NCI-H82 treated with DMSO at 0.1 percent for 48 hours (cell line): ENCODE data around the gene USP22.
"Not testable (repeated sequence)": the region's sequence is repeated elsewhere in the genome, so short reads cannot be mapped to it uniquely, and the experiment has no call there.

ENCODE experiments used
- DNase-seq: peaks from one replicate; lab custom pipeline; 2025; ENCODE audit not compliant: unreplicated experiment; lab: John Stamatoyannopoulos, UW

Gene USP22

DNA sequence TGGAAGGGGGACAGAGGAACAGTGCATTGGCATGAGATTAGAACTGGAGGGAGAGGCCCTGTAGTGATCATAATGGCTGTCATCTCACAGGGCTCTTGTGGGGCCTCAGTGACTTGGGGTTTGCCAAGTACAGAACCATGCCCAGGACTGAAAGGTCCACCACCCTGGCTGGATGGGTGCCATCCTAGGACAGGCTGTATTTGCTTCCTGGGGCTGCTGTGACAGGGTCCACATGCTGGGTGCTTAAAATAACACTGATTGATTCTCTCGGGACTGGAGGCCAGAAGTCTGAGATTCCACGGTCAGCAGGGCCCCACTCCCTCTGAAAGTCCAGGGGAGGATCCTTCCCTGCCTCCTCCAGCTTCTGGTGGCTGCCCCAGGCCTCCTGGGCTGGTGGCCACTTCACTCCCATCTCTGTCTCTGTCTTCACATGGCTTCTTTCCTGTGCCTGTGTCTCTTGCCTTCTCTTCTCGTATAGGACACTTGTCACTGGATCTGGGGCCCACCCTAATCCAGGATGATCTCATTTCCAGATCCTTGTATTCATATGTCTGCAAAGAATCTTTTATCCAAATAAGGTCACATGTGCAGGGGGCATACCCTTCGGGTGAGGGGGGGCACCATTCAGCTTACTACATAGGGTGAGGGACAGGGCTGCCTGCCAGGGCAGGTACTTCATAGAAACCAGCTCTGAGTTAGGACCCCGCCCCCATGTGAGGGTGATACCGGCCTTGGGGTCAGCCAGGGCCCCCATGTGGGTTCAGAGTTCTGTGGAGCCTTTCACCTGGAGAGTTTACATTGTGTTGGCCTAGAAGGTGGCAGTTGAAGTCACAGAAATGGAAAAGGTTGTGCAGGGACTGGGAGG is 52.6 kb downstream of the USP22 start:
- DNase-seq, result no peak

DNA sequence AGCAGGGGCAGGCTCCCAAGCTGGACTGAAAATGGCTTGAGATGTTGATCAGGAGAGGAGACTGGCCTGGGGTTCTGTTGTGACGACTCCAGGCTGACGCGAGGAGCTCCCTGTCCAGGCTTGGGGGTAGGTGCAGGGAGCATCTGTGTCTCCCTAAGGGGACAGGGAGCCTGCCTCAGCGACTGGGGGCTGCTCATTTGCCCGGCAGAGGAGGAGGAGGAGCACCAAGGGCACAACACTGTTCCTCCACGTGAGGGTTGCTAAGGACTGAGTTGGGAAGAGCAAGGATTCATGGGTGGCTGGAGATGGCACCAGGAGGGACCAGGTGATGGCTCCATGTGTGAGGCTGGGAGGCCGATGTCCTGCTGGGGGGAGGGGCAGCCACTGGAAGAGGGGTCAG is 53.3 kb downstream of the USP22 start:
- no peak for DNase-seq

DNA sequence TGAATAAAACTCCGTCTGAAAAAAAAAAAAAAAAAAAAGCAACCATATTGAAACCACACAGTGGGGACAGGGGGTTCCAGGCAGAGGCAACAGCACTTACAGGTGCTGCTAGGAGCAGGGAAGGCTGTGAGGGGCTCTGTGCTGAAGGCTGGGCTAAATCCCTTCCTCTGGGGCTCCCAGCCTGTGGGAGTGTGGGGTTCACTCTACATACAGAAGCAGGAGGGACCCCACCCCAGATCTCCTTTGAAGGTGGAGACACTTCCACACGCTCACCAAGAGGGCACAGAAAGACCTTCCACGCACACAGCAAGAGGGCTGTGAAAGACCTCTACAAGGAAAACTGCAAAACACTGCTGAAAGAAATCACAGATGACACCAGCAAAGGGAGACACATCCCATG is 53.9 kb downstream of the USP22 start:
- DNase-seq, result no peak

DNA sequence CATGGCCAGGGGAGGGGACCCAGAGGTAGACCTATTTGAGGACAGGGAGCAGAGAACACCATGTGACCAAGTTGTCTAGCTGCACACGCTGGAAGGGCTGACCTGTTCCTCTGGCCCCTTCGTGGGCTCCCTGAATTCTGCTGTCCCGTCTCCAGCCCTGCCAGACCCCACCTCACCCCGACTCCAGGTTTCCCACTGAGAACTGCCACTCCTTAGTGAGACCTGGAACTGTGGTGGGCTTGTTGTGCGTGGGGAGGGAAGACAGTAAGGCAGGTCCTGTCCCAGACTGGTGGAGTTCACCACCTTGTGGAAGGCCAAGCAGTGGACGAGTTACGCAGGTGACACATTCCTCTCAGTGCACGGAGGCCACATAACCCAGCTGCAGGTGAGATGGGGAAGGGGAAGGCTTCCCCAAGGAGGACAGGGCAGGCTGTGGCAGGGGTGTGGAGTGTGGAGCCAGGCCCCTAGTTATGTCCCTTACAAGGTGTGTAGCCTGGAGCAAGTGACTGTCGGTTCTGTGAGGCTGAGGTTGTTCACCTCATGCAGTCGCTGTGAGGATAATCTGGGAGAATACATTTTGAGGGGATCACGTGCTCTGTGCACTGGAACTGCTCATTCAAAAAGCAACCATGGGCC is 54.7 kb downstream of the USP22 start:
- no peak for DNase-seq

DNA sequence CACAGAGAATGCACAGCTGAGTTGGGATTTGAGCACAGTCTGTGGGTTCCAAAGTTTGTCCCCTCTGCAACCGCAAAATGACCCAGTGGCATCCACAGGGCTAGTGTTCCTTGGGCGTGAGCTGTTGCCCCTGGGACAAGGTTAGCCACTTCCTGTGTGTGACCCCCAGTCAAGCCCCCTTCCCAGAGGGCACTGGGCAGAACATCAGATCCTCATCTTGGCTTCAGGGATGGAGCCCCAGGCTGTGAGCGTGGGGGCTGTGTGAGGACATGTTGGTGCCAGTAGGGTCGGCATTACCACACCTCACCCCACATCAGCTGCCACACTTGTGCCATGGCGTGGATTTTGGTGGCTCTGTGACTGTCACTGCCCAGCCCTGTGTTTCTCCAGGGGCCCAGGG is 55.3 kb downstream of the USP22 start:
- DNase-seq, result no peak

DNA sequence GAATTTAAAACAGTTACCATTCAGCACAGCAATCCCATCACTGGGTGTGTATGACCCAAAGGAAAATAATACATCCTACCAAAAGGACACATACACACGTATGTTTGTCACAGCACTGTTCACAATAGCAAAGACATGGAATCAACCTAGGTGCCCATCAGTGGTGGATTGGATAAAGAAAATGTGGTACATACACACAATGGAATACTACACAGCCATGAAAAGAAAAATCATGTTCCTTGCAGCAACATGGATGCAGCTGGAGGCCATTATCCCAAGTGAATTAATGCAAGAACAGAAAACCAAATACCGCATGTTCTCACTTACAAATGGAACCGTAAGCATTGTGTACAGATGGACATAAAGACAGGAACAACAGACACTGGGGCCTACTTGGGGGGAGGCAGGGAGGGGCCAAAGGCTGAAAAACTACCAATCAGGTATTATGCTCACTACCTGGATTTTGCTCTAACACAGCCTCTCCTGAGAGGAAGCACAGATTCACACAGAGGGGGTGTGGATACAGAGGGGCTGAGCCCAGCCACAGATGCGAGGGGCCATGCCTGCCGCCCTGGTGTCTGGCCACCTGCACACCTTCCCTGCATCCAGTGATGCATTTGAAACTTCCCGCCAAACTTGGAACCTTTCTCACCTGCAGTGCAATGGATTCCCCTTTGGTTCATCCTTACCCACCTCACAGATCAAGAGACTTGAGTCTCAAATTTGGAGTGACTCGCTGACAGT is 55.9 kb downstream of the USP22 start:
- DNase-seq, result no peak

DNA sequence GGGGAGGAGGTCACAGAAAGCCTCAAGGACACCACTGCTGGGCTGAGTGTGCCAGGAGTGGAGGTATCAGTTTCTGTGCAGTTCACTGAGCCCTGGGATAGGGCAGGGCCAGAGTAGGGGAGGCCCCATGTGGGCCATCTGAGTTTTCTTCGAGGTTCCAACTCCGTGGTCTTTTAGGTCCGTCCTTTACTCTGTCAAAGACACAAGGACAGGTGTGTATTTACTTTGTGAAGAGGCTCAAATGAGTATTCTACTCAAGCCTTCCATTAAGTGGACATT is 59.5 kb downstream of the USP22 start:
- no peak for DNase-seq

DNA sequence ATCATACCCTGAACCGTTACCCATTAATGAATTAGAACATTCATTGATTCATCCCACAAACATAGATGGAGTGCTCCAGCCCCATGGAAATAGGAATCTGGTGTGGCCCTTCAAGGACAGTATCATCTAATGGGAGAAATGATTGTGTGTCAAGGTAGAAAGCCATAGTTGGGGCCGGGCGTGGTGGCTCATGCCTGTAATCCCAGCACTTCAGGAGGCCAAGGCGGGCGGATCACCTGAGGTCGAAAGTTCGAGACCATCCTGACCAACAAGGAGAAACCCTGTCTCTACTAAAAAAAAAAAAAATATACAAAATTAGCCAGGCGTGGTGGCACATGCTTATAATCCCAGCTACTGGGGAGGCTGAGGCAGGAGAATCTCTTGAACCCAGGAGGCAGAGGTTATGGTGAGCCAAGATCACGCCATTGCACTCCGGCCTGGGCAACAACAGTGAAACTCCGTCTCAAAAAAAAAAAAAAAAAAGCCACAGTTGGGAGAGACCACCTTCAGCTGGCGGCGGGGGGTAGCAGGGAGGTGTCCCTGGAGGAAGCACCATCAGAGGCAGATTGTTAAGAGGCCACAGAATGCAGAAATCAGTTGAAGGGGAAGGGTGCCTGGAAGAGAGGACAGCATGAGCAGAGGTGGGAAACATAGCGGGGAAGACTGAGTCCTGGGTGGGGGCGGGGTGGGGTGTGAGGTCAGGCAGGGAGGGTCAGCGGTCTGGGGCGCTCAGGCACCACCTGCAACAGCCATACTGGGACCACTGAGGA is 60.0 kb downstream of the USP22 start:
- no peak for DNase-seq

DNA sequence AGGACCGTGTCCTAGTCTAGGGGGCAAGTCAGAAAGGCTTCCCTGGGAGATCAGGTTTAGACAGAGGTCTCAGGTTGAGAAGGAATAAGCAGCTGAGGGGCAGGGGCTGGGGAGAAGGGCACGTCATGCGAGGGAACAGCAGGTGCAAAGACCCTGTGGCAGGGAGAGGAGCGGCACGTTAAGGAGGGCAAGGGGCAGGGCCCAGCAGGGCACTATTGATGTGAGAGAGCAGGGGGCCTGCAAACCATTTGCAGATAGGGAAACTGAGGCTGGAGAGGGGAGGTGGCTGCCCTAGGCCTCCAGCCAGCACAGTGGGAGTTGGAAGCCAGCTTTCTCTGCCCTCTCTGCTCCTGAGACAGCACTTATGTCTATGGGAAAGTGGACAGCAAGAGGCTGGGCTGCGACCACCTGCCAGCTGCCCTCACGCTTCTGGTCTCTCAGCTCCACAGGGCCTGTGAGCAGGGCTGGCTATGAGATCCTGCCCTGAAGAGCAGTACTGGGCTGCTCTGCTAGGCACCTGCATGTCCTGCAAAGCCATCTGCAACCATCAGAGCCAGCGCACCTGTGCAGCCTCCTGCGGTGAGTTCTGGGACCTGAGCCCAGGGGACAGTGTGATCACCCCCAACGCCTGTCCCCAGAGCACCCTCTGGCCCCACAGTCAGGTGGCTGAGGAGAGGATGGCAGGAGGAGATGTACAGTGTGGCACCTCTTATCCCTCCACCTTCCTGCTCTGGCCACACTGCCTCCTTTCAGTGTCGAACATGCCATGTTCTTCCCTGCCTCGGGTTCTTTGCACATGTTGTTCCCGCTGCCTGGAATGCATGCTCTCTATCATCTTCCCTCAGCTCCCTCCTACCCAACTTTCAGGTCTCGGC is 61.5 kb downstream of the USP22 start:
- DNase-seq, result no peak

DNA sequence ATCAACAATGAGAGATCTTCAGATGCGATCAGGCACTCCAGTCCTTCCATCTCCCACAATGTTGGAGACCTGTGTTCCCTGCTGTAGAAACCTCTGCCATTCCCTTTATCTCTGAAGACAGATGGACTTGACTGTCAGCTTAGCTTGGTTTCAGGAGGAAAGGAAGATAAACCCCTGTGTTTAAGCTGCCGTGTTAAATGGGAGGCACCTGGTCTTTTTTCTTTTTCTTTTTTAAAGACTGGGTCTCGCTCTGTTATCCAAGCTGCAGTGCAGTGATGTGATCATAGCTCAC is 63.1 kb downstream of the USP22 start:
- no peak for DNase-seq

DNA sequence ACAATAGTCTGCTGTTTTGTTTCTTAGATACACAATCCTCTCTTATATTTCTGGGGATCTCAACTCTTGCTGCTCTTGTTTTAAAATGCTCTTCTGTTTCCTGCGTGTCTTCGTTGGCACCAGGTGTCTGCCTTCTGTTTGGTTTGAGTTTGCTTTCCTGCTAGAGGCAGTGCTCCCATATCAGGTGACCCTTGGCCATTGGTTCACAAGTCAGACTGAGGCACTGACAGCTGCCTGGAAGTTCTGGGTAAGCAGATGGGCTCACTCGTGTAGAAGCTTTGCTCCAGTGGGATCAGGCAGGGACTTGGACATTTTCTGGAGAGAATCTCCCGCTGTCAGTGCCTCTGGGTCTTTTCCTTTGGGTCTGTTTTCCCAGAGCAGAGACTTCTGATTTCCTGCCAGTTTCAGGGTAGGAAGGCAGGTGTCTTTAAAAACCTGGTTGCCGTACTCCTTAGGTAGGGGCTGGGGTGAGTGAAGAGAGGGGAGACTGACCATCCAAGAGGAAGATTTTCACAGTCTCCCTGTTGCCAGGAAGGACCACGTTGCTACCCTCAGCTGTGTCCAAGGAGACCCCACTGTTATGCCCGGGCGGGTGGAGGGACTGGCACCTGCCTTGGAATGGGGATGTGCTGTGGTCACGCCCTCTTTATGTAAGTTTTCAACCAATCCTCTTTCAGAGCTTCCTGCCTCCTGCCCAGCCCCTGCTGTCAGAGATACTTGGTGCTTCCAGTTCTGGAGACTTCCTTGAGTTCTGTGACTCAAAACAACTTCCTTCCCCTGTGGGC is 63.6 kb downstream of the USP22 start:
- not testable (repeated sequence) for DNase-seq

DNA sequence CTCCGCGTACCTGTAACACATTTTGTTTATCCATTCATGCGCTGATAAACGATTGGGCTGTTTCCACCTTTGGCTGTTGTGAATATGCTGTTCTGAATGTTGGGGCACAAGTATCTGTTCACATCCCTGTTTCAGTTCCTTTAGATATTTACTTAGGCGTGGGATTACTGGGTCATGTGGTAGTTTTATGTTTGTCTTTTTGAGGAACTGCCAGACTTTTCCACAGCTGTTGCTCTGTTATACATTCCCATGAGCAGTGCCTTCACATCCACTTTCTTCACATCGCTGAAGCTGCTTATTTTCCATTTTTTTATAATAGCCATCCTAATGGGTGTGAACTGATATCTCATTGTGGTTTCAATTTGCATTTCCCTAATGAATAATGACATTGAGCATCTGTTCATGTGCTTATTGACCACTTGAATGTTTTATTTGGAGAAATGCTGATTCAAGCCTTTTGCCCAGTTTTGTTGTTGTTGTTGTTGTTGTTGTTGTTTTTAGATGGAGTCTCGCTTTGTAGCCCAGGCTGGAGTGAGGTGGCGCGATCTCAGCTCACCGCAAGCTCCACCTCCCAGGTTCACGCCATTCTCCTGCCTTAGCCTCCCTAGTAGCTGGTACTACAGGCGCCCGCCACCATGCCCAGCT is 65.1 kb downstream of the USP22 start:
- not testable (repeated sequence) for DNase-seq

DNA sequence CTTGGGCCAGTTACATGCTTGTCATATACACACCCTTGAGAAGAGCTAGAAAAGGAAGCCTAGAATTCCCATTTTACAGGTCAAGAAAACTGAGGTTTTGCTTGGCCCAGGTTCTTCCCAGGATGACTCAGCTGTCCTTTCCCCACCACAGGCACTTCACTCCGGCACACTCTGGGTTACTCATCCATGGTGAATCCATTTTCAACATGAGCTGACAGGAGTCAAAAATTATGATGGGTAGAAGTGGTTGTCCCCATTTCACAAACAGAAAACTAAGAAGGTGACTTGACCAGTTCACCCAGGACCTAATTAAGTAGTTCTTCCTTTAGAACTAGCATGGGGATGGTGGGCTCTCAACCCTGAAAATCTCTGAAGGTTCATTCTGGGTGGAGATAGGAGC is 67.2 kb downstream of the USP22 start:
- no peak for DNase-seq

DNA sequence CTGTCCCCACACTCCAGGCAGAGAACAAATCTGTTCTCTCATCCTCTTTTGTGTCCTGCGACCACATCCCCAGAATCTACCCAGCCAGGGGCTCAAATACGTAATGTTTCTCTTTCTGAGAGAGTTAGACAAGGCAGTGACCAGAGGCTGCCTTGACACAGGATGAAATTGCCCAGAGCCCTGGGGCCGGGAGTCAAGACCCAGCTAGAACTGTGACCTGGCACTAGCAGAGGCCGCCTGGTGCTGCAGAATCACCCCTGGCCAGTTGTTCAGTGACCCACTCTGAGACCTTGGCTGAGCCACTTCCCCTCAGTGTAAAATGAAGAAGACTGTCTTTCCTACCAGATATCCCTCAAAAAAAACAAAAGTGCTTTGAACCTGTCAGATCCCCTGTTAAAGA is 72.5 kb downstream of the USP22 start:
- DNase-seq, result no peak

DNA sequence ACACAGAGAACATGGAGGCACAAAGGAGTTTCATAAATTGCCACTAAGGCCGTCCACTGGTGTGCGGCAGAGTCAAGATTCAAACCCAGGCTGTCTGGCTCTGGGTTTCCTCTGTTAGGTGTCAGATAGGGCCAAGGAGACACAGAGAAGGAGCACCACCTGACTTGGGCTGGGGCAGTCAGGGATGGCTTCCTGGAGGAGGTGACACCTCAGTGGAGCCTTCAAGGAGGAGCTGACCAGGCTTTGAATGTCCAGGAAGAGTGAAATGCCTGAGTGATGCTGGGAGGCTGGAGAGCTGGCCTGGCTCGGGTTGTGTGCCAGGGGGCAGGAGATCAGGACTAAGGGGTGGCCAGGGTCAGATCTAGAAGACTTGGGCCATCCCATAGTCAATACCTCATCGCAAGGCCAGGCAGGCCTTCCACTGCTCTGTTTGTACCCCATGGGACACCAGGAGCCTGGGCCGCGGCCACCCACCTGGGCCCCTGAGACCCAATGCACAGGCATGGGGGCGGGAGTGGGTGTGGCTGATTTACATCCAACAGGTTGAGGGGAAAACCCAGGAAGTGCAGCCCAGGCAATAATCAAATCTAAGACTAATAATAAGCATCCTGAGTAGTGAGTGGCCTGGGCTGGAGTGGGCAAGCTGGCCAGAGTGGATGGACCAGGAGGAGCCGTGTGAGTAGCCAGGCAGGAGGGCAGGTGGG is 73.7 kb downstream of the USP22 start:
- no peak for DNase-seq

DNA sequence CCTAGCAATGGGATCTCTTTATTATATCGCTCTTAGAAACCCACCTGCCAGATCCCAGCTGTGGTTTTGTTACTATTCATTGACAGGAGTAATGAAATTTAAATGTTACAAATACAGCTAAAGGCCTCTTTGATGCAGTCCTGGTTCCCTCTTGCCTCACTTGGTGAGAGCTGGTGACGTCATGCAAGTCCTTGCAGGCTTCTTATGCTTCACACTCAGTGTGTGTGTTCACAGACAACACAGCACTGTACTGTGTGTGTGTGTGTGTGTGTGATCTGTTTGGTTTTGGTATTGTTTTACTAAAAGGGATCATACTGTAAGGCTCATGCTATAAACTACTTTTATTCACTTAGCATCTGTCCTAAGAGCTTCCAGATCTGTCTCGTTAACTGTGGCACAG is 75.0 kb downstream of the USP22 start:
- DNase-seq, result no peak

DNA sequence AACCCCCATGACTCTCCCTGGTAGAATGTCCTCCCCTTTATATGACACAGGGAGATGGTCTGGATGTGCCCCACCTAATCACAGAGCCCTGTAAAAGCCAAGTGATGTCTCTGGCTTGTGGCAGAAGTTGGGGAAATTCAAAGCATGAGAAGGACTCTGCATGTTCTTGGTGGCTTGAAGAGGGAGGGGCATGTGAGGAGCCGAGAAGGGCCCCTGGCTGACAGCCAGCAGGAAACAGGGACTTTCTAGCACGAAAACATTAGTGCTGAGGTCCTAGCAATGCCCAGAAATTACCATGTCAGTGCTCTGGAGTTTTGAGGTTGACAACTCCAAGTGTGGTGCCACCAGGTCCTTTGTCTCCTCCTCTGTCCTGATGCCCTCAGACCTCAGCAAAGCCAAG is 75.9 kb downstream of the USP22 start:
- no peak for DNase-seq

DNA sequence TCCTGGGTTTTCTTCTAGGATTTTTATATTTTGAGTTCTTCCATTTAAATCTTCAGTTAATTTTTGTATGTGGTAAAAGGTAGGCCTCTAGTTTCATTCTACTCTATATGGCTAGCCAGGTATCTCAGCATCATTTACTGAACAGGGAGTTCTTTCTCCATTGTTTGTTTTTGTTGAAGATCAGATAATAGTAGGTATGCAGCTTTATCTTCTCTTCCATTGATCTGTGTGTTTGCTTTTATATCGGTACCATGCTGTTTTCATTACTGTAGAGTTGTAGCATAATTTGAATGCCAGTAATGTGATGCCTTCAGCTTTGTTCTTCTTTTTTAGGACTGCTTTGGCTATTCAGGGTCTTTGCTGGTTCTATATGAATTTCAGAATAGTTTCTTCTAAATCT is 77.3 kb downstream of the USP22 start:
- no peak for DNase-seq

DNA sequence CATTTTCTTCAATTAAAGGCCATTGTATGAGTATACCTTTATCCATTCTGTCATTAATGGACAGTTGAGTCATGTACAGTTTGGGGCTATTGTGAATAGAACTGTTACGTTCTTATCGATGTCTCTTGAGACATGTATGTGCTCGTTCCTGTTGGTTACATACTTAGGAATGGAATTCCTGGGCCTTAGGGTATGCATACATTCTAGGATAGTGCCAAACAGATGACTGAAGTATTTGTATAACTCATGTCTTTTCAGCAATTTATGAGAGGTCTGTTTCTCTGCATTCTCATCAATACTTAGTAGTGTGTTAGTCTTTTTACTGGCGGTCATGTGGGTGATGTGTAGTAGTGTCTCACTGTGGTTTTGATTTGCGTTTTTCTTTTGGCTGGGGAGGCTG is 81.2 kb downstream of the USP22 start:
- no peak for DNase-seq
